ENCODE data around the gene NUBP1.
"Not testable (repeated sequence)": the region's sequence is repeated elsewhere in the genome, so short reads cannot be mapped to it uniquely, and the experiment has no call there.

The NUBP1 gene

DNA sequence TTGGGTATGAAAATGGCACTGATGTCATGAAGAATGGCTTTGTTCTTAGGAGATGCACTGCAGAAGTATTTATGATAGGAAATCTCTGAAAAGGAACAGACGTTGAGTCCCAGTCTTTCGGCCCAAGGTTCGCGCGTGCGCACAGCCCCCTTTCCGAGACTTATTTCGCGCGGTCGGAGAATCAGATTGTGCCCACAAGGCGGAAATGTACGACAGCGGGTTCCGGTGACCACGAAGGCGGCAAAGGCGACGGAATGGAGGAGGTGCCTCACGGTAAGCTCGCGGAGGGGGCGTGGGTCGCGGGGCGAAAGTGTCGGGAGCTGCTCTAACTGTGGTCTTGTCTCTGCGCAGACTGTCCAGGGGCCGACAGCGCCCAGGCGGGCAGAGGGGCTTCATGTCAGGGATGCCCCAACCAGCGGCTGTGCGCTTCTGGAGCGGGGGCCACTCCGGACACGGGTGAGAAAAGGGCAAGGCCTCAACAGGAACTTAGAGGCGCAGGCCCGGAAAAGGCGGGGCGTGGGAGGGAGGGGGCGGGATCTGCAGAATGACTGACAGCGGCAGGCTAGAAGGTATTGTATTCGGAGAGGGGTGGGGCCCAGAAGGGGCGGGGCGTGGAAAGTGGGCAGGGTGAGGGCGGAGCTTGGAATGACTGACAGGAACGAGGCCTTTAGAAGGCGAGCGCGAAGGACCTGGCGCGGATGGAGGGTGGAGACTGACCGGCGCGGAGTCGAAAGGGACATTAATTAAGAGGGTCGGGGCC, at the start of gene NUBP1:
Gene NUBP1, plus strand, starts transcription at position 233 of the 760 bp plus-strand sequence. Its CDS starts 22 bp downstream, at position 255.
- DNase-seq: peak; percentile 92

DNA sequence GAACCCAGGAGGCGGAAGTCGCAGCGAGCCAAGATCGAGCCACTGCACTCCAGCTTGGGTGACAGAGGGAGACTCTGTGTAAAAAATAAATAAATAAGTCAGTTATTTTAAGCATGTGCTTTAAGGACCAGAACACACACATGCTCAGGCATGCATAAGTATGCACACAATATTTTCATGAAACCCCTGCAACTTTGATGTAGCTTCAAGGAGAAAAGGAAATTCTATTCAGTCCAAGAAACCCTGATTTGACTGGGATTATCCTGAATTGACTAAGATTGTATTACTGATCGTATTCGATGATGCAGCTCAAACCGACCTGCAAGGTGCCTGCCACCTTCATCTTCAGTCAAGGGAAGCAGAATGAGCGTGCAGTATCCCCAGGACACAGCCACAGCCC, 49.8 kb upstream of the NUBP1 start:
- no peak for DNase-seq

DNA sequence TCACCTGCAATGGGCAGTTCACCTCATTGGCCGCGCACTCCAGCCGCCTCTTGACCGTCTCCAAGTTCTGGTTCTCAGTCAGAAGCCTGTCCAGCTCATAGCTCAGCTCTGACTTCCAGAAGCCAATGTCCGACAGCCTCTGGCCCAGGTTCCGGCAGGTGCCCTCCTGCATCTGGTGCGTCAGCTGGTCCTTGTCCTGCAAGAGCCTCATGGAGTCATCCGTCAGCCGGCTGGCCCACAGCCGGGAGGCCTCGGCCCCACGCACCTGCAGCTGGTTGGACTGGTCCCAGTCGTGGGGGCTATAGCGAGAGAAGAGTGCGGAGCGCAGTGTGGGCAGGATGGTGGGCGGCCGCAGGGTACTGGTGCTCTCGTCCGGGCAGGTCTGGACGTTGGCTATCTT, 49.3 kb upstream of the NUBP1 start:
- DNase-seq: no peak

DNA sequence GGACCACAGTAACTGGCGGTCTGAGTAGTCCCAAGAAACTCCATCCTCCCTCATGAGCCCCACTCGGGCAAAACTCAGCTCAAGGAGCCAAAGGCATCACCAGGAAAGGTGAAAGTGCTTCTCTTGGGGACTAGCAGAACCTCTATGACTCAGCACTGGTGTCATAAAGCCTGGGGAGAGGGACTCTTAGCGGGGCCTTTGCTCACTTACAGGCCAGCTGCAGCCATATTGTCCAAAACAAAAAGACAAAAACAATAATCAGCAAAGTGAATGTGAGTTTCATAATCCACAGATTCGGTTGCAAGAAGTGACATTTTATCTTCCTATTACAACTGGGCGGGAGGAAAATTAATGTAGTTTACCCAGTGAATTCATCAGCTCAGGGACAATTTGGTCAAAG, 48.8 kb upstream of the NUBP1 start, which contains the start of gene TEKT5:
Gene TEKT5, minus strand, starts transcription at position 101 of the 400 bp plus-strand sequence. Its CDS starts 57 bp downstream, at position 44.
- DNase-seq: no peak

DNA sequence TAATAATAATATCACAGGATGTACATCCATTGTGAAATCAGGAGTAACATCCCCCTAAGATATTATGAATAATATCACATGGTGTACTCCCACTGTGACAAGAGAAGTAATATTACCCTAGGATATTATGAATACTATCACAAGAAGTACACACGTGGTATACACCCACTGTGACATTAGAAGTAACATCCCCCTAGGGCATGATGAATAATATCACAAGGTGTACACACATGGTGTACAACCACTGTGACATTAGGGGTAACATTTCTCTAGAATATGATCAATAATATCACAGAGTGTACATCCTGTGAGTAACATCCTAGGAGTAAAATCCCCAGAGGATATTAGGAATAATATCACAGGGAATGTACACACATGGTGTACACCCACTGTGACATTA, 43.9 kb upstream of the NUBP1 start:
- no peak for DNase-seq

DNA sequence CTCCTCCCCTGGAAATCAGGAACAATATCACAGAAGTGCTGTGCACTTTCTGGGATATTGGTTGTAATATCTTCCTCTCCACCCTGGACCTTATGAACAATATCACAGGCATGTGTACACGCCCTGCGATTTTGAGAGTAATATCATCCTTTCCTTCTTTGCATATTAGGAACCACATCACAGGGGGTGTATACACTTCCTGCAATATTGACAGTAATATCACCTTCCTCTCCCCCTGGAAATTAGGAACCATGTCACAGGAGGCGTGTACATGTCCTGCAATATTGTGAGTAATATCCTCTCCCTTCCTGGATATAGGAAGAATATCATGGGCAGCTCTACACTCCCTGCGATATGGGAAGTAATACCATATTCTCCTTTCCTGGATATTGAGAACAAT, 34.7 kb upstream of the NUBP1 start:
- DNase-seq: no peak

DNA sequence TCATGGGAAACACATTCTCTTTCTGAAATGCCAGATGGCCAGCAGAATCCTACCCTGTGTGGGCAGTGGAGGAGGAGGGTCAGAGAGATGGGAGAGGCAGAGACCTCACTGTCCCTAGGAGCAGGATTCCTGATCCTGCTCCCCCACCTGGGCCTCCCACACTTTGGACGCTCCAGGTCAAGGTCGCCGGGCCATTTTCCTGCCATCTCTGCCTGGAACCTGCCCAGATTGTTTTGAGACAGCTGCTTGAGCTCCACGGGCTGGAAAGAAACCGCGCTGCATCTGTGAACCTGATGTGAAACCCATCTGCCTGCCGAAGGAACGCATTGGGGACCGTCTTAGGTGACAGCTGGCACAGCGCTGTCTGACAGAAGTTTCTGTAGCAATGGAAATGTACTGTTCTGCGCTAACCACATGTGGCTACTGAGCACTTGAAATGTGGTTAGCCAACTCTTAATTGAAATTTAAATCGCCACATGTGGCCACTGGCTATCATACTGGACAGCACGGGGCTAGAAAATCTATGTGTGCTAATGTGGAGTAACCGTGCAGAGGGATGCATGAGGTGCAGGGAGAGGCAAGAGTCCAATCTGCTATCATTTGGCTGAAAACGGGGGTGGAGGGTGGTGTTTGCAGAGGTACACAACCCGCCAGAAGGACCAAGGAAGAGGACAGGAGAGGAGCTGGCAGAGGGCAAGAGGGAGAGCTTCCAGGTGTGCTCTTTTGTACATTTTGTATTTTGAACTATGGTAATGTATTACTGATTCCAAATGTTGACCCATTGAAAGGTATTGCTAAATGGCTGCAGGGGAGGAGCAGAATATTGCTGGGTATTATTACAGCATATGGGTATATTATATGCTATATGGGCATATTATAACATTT, 15.4 kb upstream of the NUBP1 start:
- peak; percentile 89 for DNase-seq

DNA sequence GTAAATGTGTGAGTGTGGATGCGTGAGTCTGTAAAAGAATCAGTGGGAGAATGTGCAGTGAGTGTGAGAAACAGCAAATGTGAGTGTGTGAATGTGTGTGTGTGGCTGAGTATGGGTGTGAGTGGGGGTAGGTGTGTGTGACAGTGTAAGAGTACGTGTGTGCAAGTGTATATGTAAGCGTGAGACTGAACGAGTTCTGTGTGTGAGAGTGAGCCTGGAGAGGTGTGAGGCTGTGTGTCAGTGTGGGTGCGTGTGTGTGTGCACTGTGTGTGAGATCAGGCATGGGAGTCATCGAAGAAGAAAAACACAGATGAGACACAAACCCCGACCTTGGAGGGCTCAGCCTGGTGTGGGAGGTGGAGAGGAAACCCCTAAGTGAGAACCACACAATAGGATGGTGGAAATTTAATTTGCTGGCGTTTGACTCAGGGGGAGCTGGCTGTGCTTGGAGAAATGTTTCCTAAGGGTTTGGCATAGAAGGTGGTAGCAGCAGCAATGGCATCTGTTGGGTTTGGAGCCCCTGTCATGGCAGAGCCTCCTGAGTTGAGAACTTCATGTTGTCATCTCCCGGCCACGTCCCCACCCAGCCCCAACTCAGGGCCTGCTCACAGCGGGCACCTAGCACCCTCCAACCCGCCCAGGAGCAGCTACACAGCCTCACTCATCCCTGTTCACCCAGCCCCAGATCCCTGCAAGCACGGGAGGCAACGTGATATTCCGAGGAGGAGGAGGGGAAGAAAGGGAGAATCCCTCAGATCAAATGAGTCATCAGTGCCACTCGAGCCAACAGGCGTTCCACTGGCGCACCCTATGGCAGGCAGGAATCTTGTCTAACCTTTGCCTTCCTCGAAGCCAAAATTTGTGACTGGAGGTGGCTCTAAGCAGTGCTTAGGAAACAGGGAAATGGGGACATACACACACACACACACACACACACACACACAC, 14.3 kb upstream of the NUBP1 start:
- DNase-seq: peak; percentile 63

DNA sequence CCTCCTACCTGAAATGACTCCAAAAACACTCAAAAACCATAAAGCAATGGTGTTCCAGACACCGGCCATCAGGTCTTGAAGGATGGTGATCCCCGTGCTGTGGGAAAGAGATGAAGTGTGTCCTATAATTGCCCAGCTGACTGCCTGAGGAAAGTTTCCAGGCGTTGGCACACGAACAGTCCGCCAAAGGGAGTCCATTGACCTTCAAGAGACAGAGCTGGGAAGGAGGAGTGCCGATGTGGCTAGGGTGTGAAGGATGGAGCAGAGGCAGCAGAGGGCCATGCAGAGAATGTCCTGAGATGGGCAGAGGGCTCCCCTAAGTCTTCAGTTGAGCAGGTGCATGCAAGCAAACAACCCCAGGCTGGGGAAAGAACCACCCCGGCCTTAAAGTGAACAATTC, 11.9 kb upstream of the NUBP1 start:
- no peak for DNase-seq

DNA sequence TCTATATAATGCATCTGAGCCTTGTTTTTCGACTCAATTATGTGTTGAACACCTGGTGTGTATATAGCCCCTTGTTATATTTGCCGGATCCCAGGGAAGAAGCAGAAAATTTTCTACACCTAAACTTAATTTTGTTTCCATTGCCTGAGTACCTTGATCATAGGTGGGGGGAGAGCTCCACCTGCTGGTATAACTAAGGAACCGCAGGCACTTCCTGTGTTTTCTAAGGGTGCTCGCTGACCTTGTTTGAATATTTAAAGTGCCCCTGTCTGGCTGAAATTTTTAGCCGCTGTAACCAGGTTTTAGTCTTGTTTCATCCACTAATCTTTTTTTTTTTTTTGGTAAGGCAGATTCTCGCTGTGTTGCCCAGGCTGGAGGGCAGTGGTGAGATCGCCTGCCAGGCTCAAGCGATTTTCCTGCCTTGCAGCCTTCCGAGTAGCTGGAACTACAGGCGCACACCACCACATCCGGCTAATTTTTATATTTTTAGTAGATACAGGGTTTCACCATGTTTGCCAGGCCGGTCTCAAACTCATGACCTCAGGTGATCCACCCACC, 6.5 kb upstream of the NUBP1 start:
- no peak for DNase-seq

DNA sequence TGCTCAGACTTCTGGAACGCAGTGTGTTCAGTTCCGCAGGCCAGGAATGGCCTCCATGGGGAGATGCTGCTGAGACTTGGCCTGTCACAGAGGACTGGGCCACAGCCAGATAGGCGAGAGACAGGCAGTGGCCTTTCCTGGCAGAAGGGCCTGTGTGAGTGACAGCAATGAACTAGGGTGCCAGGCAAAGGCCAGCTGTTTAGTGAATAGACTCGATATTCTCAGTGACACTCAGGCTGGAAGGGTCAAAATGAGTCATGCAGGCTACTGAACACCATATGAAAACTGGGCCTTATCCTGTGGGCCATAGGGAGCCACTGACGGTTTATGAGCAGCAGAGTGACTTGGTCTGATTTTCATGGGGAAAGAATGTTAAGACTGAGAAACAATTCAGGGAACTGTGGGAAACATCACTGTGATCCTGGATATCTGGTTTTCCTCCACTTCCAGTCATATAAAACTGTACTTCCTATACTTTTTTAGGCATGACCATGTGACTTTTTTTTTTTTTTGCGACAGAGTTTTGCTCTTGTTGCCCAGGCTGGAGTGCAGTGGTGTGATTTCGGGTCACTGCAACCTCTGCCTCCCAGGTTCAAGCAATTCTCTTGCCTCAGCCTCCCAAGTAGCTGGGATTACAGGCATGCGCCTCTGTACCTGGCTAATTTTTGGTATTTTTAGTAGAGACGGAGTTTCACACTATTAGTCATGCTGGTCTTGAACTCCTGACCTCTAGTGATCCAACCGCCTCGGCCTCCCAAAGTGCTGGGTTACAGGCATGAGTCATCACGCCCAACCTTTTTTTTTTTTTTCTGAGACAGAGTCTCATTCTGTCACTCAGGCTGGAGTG, 5.2 kb upstream of the NUBP1 start:
- DNase-seq: no peak

DNA sequence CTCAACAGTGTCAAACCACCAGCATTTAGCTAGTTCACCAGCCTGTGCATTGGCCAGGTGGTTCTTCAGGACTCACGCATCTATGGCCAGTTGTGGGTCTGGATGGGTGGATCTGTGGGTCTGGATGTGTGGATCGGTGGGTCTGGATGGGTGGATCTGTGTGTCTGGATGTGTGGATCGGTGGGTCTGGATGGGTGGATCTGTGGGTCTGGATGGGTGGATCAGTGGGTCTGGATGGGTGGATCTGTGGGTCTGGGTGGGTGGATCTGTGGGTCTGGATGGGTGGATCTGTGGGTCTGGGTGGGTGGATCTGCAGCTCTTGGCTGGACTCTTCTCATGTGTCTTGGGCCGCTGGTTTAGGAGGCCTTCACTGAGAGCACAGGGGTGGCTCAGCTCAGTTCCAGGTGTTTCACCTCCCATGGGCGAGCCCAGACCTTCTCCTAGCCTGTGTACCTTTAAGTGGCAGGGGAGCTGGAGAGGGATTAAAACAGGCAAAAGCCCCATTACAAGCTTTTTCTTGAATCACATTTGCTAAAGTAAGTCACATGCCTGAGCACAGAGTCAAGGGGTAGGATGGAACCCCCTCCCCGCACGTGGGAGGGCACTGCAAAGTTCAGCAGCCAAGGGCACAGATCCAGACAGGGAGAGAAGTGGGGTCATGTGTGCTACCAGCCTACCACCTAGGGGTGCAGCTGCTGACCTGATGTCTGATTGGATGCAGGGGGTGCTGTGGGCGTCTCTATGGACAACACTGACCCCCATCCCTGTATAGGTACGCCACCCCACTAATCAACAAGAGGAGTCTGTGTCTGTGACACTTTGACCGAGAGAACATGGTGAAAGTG, 3.4 kb upstream of the NUBP1 start:
- DNase-seq: no peak

DNA sequence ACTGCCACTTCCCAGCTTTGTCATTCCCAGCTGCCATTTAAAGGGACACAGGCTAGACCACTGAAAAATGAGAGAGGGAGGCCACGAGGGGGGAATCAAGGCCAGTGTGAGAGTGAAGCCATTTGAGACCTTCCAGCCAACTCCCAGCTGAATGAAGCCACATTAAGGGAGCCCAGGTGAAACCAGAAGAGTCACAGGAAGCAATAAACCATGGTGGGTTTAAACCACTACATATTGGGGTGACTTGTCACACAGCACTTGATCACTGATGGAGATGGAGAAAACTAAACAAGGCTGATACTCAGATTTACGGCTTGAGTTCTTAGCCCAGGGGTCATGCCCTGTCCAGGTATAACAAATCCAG, 2.8 kb upstream of the NUBP1 start:
- DNase-seq: no peak

DNA sequence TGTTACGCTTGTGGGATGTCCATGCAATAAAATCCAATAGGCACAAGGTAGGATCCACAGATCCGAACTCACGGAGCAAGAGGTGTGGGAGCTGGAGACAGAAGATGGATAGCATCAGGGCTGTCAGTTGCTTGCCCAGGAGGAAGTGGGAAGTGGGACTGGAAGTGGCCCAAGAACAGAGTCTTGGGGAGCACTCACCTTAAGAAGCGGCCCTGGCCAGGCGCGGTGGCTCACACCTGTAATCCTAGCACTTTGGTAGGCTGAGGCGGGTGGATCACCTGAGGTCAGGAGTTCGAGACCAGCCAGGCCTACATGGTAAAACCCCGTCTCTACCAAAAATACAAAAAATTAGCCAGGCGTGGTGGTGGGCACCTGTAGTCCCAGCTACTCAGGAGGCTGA, 2.4 kb upstream of the NUBP1 start:
- not testable (repeated sequence) for DNase-seq

DNA sequence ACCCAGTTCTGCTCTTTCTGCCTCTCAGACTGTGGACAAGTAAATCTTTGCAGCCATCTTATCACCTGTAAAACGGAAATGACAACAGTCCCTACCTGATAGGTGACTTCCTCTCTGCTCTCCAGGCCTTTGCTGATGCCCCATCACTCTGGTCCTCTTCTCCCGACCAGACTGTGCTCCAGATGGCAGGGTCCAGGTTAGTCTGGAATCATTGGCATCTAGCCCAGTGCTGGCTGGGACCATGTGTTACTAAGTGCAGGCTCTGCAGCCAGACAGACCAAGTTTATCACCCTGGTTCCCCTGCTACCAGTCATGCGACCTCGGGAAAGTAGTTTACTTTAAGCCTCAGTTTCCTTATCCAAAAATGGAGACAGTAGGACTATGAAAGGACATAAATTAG, 1.8 kb upstream of the NUBP1 start:
- peak; percentile 90 for DNase-seq

DNA sequence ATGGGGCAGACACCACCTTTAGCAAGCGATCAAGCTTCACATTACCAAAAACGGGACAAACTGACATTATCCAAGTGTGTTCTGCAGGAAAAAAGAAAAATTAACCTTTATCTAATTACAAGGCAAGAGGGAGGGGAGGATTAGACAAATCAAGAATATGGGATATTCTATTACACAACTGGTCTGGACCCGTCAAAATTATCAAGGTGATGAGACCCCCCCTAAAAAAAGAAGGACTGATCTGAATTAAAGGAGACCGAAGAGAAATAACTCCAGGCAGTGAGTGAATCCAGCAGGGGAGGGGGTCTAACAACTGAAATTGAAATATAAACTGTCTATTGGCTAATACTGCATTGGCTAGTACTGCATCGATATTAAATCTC, 424 bp upstream of the NUBP1 start:
- DNase-seq: no peak

DNA sequence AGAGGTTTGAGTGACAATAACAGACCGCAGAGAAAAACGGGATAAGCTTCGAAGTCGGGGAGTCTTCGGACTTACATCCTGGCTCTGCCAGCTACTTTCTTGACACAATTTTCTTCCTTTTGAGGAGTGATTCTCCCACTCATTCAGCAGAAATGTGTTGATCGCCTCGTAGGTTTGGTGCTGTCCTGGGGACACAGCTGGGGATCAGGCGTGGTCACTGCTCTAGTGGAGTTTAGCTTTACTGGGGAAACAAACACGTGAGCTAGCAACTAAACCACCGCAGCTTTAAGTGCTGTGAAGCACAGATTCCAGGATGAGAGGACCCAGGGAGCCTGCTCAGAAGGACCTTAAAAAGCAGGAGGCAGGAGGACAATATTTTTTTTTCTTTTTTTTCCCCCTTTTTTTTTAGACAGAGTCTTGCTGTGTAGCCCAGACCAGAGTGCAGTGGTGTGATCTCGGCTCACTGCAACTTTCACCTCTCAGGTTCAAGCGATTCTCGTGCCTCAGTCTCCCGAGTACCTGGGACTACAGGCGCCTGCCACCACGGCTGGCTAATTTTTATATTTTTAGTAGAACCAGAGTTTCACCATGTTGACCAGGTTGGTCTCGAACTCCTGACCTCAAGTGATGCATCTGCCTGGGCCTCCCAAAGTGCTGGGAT, 858 bp downstream of the NUBP1 start:
- no peak for DNase-seq

DNA sequence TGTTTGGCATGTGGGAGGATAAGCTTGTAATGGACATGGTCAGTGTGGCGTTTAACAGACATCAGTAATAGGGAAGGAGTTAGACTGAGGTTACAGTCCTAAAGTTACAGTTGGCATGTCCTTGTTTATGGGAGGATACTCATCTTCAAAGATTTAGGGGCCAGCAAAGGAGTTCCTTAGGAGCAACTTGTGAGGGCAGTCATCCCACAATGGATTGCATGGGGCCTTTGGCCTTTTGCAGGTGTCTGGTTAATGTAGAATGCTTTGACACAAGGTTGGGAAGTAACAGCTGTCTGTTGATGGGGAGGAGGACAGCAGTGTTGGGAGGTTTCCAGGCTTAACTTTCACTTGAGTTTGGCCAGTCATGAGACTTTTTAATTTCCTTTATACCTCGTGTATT, 2.2 kb downstream of the NUBP1 start:
- DNase-seq: no peak

DNA sequence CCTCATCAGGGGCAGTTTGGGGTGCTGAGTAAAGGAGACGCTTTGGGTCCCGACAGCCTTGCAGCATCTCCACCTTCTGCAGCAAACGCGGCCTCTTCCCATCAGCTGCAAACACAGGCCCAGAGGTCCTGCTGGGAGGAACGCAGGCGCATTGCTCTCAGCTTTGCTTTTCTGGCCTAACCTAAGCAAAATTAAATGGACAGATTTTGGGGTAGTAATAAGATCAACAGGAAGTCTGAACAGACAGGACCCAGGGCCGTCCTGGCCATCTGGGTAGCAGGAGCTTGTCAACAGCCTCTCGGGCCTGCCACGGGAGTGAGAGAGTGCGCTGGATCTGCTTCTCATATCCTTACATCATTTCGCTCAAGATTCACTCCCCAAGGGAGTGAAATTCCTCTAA, 7.2 kb downstream of the NUBP1 start:
- DNase-seq: no peak

DNA sequence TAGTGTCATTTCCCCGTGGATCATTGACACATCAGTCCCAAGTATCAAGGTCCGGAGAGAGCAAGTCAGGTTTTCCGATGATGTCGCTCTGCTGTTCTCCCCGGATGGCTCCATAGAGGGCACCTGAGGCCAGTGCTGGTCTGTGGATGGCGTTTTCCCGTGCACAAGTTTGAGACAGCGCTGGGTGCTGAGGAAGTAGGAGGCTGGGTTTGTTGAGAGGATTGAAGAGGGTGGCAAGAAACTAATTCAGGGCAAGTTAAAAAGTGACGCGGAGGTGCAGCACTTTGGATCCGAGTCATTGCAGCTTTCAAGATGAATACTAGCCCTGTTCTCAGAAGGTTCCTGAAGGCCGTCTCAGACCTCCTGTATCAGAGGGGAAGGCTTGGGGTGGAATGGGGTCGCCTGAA, 7.7 kb downstream of the NUBP1 start:
- DNase-seq: no peak

Data from DMS 273 treated with DMSO at 0.1 percent for 48 hours (cell line).